ENCODE measurements around the gene NPW.

DNA sequence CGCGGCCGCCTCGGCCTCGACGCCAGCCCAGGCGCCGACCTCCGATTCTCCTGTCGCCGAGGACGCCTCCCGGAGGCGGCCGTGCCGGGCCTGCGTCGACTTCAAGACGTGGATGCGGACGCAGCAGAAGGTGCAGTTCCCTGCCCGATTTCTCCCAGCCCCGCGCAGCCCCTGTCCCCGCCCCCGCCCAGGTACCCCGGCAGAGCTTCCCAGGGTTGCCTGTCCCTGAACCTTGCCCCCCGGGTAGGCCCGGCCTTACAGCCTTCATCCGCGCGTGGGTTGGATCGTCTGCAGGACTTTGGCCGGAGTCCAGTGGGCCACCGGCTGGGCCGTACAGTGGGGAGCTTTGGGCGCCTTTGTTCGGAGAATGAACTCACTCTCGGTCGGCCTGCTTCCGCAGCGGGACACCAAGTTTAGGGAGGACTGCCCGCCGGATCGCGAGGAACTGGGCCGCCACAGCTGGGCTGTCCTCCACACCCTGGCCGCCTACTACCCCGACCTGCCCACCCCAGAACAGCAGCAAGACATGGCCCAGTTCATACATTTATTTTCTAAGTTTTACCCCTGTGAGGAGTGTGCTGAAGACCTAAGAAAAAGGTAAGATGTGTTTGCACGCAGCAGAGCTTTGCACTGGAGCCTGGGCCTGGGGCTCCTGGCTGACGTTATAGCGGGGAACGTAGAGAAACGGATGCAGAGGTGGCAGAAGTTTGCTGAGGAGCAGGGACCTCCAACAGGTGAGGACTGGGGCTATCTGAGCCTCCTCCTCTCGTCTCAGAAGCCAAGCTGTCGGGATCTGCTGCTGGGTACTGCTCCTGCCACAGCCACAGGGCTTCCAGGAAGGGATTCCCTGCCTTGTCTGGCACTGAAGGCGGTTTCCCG, 35.0 kb upstream of the NPW start:
- TF ChIP-seq CTCF (IDR thresholded peaks at IDR 0.05; ENCODE audit: low read depth, low read length), result no peak
- TF ChIP-seq POLR2A (IDR thresholded peaks at IDR 0.05; ENCODE audit: extremely low read depth, insufficient read length), result no peak
- no peak for TF ChIP-seq MYC (IDR thresholded peaks at IDR 0.05; ENCODE audit: low read depth, low read length)

Data from NB4 (cell line).